B cell (primary cell): ENCODE measurements around the gene LARGE1. TPM values are rescaled to one million over a fixed set of nuclear protein-coding genes. Genes with fewer than 3 reads are reported as not detected.

ENCODE experiments used
- ATAC-seq: fragments of 200-7000 bp; cut with Tn5 transposase; one replicate; pipeline ENCODE4 v1.10.0; 2021; ENCODE audit warnings: low read depth, mild to moderate bottlenecking, moderate number of reproducible peaks, moderate library complexity
- CTCF ChIA-PET: fragments of 350-600 bp; sonication (Branson Sonifier 250); formaldehyde crosslinking; loops from one replicate; lab custom pipeline; 2021; ENCODE audit warnings: antibody characterized with exemption, inconsistent platforms; lab: Charles Lee
- POLR2A ChIA-PET: fragments of 350-600 bp; sonication (Branson Sonifier 250); formaldehyde crosslinking; loops from one replicate; lab custom pipeline; 2021; ENCODE audit warnings: antibody characterized with exemption; lab: Charles Lee
- DNase-seq: peaks from one replicate; pipeline ENCODE4 v3.0.0; 2013
- H2AFZ ChIP-seq: 2 replicates; pipeline ENCODE4 v1.6.1; 2012; ENCODE audit warnings: mild to moderate bottlenecking, low read depth, low read length; ENCODE audit not compliant: insufficient read depth, poor library complexity, severe bottlenecking
- H3K27ac ChIP-seq, 2 donors: 1 replicate in 1 of 2; 2 replicates in 1 of 2; pipeline ENCODE4 v1.5.1; 2012 to 2013; ENCODE audit warnings: low read length in 2 of 2, mild to moderate bottlenecking in 2 of 2, moderate library complexity in 1 of 2
- H3K27me3 ChIP-seq, 4 experiments: fragments of 200-600 bp in 1 of 4; sonication (generic) in 1 of 4; replicated peaks in 1 of 4; 1 replicate in 2 of 4; 2 replicates in 2 of 4; pipeline versions ENCODE4 v1.6.1 to v1.7.0; 2013 to 2016; ENCODE audit warnings: low read length in 3 of 4, mild to moderate bottlenecking in 2 of 4, mixed read lengths in 1 of 4, moderate library complexity in 1 of 4; ENCODE audit not compliant: insufficient read depth in 4 of 4, control insufficient read depth in 3 of 4; ENCODE audit errors: control extremely low read depth in 1 of 4
- H3K36me3 ChIP-seq, 2 experiments: replicated peaks in 1 of 2; 1 replicate in 1 of 2; 2 replicates in 1 of 2; pipeline versions ENCODE4 v1.6.1 to v1.7.1; 2013; ENCODE audit warnings: low read length in 1 of 2; ENCODE audit not compliant: insufficient read depth in 2 of 2, control insufficient read depth in 1 of 2; ENCODE audit errors: control extremely low read depth in 1 of 2, extremely low read depth in 1 of 2
- H3K4me1 ChIP-seq, 2 donors: fragments of 200-600 bp in 1 of 2; sonication (generic) in 1 of 2; 1 replicate in 1 of 2; 2 replicates in 1 of 2; pipeline versions ENCODE4 v1.5.1 to v1.6.1; 2013 to 2017; ENCODE audit warnings: low read length in 2 of 2; ENCODE audit not compliant: control insufficient read depth in 2 of 2, insufficient read depth in 2 of 2
- H3K4me2 ChIP-seq: replicated peaks from 2 replicates; pipeline ENCODE3; 2012; ENCODE audit warnings: mild to moderate bottlenecking, low read depth, low read length; ENCODE audit not compliant: poor library complexity, severe bottlenecking
- H3K4me3 ChIP-seq, 5 experiments: fragments of 200-600 bp in 1 of 5; sonication (generic) in 1 of 5; 1 replicate in 3 of 5; 2 replicates in 2 of 5; pipeline versions ENCODE4 v1.5.1 to v1.7.0; 2011 to 2016; ENCODE audit warnings: low read length in 4 of 5, mild to moderate bottlenecking in 4 of 5, low read depth in 2 of 5, control low read depth in 1 of 5, moderate library complexity in 1 of 5; ENCODE audit not compliant: insufficient read depth in 1 of 5; ENCODE audit errors: control extremely low read depth in 1 of 5, extremely low read depth in 1 of 5
- H3K79me2 ChIP-seq: fragments of 200-600 bp; sonication (generic); one replicate; pipeline ENCODE4 v1.6.0; 2016; ENCODE audit warnings: low read length; ENCODE audit not compliant: control insufficient read depth, insufficient read depth
- H3K9ac ChIP-seq: fragments of 200-600 bp; sonication (generic); 2 replicates; pipeline ENCODE4 v1.6.1; 2017; ENCODE audit warnings: mild to moderate bottlenecking, low read length, moderate library complexity
- H3K9me3 ChIP-seq, 3 donors: one replicate each; pipeline versions ENCODE4 v1.6.1 to v1.7.1; 2013; ENCODE audit warnings: low read length in 2 of 3; ENCODE audit not compliant: control insufficient read depth in 2 of 3, insufficient read depth in 1 of 3; ENCODE audit errors: control extremely low read depth in 1 of 3
- H4K20me1 ChIP-seq: 2 replicates; pipeline ENCODE4 v1.6.0; 2012; ENCODE audit warnings: mild to moderate bottlenecking, low read length; ENCODE audit not compliant: insufficient read depth, control insufficient read depth, poor library complexity, severe bottlenecking
- H3K27ac Mint-ChIP-seq: one replicate; pipeline ENCODE4 v1.8.0; 2021; ENCODE audit warnings: mixed read lengths
- H3K27me3 Mint-ChIP-seq: one replicate; pipeline ENCODE4 v1.8.0; 2021; ENCODE audit warnings: mixed read lengths
- H3K4me1 Mint-ChIP-seq: one replicate; pipeline ENCODE4 v1.8.0; 2021; ENCODE audit warnings: mixed read lengths
- H3K4me3 Mint-ChIP-seq: one replicate; pipeline ENCODE4 v1.8.0; 2021; ENCODE audit warnings: mixed read lengths
- H3K9me3 Mint-ChIP-seq: one replicate; pipeline ENCODE4 v1.8.0; 2022; ENCODE audit warnings: mixed read lengths; ENCODE audit not compliant: insufficient read depth
- EZH2 ChIP-seq: IDR thresholded peaks from 2 replicates; pipeline ENCODE4 v1.6.1; 2012; ENCODE audit warnings: borderline replicate concordance, low read depth, mild to moderate bottlenecking, moderate library complexity, low read length; ENCODE audit not compliant: insufficient read depth, poor library complexity, severe bottlenecking
- WGBS: methylation state at CpG from one replicate; pipeline ENCODE4 v1.1.5; 2013; ENCODE audit warnings: missing lambda C conversion rate; ENCODE audit not compliant: insufficient coverage; 5-methylcytosine and 5-hydroxymethylcytosine counted together
- intact Hi-C: fragments of 100-400 bp; cut with micrococcal nuclease; formaldehyde crosslinking; loops from one replicate; pipeline ENCODE4 v1.10.0; 2022
- polyA plus RNA-seq: library from polyadenylated mRNA; depleted of rRNA; stranded (reverse); fragments of >200 nt; gene quantifications from 2 replicates; pipeline ENCODE4 v1.2.3, GENCODE V29; 2012
- total RNA-seq, 2 donors: library from RNA; stranded (reverse); fragments of 120-200 nt in 1 of 2; gene quantifications; 1 replicate in 1 of 2; 2 replicates in 1 of 2; pipeline versions ENCODE4 v1.2.3 to v1.2.4, GENCODE V29; 2013 to 2022
- TF ChIP-seq, protein P1 (sequence below): fragments of 200-600 bp; IDR thresholded peaks from one replicate; pipeline ENCODE4 v1.8.0; 2022; ENCODE audit warnings: antibody characterized with exemption, mild to moderate bottlenecking

Gene LARGE1
- total and polyA plus RNA-seq, 2 donors (not counting 1 experiment from before 2014, with no cell fraction given): 20.7 to 82.0 TPM

DNA sequence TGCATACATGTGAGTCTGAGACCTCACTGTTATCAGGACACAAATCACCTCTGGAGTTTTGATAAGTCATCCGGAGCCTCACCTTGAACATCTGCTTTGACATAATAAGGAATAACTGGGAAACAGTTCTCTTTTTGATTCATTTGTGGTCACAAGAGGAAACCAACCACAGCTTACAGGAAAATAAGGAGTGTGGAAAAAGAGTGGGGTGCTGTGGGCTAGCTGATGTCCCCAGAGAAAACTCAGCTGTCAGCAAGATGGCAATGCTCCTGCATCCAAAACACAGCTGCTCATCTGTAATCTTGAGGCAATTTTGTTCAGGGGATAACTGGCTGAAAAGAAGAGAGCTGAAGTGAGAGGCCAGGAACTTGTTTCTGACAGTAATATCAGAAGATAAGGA, 445.7 kb downstream of the LARGE1 start:
- no peaks in the 10 kb centered on the region for H3K4me1 ChIP-seq
- POLR2A ChIA-PET: no interaction called here
- no peaks in the 10 kb centered on the region for H4K20me1 ChIP-seq
- H3K79me2 ChIP-seq: no peaks in the 10 kb centered on the region
- H3K4me2 ChIP-seq: no peak overlapping the region
- H3K36me3 ChIP-seq: peaks cover 0 to 2% of the 10 kb centered on the region in 2 experiments
- ATAC-seq: no peak
- H3K27me3 ChIP-seq: no peaks in the 10 kb centered on the region
- H2AFZ ChIP-seq: no peak overlapping the region
- no peak overlapping the region for H3K27ac Mint-ChIP-seq
- H3K27ac ChIP-seq: no peak overlapping the region
- peaks cover 19% of the 10 kb centered on the region for H3K4me1 Mint-ChIP-seq
- no peak overlapping the region for H3K4me3 ChIP-seq
- no peak for TF ChIP-seq EZH2
- TF ChIP-seq, protein P1, sequence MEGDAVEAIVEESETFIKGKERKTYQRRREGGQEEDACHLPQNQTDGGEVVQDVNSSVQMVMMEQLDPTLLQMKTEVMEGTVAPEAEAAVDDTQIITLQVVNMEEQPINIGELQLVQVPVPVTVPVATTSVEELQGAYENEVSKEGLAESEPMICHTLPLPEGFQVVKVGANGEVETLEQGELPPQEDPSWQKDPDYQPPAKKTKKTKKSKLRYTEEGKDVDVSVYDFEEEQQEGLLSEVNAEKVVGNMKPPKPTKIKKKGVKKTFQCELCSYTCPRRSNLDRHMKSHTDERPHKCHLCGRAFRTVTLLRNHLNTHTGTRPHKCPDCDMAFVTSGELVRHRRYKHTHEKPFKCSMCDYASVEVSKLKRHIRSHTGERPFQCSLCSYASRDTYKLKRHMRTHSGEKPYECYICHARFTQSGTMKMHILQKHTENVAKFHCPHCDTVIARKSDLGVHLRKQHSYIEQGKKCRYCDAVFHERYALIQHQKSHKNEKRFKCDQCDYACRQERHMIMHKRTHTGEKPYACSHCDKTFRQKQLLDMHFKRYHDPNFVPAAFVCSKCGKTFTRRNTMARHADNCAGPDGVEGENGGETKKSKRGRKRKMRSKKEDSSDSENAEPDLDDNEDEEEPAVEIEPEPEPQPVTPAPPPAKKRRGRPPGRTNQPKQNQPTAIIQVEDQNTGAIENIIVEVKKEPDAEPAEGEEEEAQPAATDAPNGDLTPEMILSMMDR: no peak
- CTCF ChIA-PET: no interaction called here
- H3K9ac ChIP-seq: no peak overlapping the region
- no peaks in the 10 kb centered on the region for H3K27me3 Mint-ChIP-seq
- no CpG with 5 or more reads among the region's 1 CpG for WGBS
- intact Hi-C loops: no loop called here
- no peak for DNase-seq
- H3K4me3 Mint-ChIP-seq: no peak overlapping the region
- H3K9me3 ChIP-seq: peaks cover 0 to 5% (median 0%) of the 10 kb centered on the region in 3 donors
- no peaks in the 10 kb centered on the region for H3K9me3 Mint-ChIP-seq

DNA sequence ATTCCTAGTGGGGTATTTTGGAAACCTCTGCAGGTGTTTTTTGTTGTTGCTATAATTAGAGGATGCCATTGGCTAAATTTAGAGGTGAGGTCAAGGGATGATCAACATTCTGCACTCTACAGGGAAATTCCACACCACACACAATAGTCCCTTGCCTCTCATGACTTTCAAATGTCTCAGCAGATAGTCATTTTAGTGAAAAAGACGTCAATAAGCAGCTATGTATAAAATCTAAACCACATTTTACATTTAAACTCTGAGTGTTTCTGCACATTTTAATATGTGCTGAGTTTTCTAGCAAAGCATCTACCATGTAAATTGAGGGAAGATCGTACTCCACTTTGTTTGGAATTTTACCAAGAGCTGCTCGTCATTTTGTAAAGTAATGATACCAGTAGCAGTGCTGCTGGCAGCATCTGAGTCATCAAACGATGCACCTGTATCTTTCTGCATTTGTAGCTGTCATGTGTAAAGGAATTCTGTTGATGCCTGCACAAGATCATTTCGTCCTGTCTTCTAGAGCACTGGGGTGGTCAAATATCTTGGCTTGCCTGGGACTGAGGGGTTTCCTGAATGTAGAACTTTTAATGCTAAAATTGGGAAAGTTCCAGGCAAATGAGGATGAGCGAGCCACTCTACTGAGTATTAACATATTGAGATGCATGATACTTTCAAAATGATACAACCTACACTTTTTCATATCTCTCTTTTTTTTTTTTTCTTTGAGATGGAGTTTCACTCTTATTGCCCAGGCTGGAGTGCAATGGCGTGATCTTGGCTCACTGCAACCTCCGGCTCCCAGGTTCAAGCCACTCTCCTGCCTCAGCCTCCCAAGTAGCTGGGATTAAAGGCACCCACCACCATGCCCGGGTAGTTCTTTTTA, 447.6 kb downstream of the LARGE1 start:
- intact Hi-C loops: no loop called here
- Histone ChIP-seq H3K4me2 (no peak overlapping the region), H3K36me3 (peaks cover 0 to 2% of the 10 kb centered on the region in 2 experiments), H3K27ac (no peak overlapping the region), H3K27me3 (no peaks in the 10 kb centered on the region), H4K20me1 (no peaks in the 10 kb centered on the region), H2AFZ (no peak overlapping the region), H3K79me2 (no peaks in the 10 kb centered on the region), H3K4me3 (no peak overlapping the region), H3K9me3 (peaks cover 0 to 5% (median 0%) of the 10 kb centered on the region in 3 donors), H3K9ac (no peak overlapping the region), H3K4me1 (no peaks in the 10 kb centered on the region)
- TF ChIP-seq, protein P1: no peak
- TF ChIP-seq EZH2: no peak
- CTCF ChIA-PET: no interaction called here
- no peak for DNase-seq
- Mint-ChIP-seq H3K4me1 (peaks cover 19% of the 10 kb centered on the region), H3K4me3 (no peak overlapping the region), H3K9me3 (no peaks in the 10 kb centered on the region), H3K27me3 (no peaks in the 10 kb centered on the region), H3K27ac (peak overlapping the region; percentile 26)
- 64% methylated on average over 3 of the region's 9 CpGs for WGBS
- ATAC-seq: peak; percentile 24
- POLR2A ChIA-PET: no interaction called here
